WERI-Rb-1 (cell line): Measurements from ENCODE around the gene UCN.

Experiments used
- DNase-seq: peaks from one replicate; pipeline ENCODE4 v3.0.0-alpha.2; 2020
- H3K27ac ChIP-seq: fragments of 250-450 bp; sonication (Bioruptor Pico); 2 replicates; pipeline ENCODE4 v1.5.1; 2020; ENCODE audit warnings: mild to moderate bottlenecking, moderate library complexity
- H3K27me3 ChIP-seq: fragments of 250-450 bp; sonication (Bioruptor Pico); 2 replicates; pipeline ENCODE4 v1.5.1; 2021; ENCODE audit warnings: mild to moderate bottlenecking, low read depth, moderate library complexity; ENCODE audit not compliant: insufficient read depth, severe bottlenecking
- H3K36me3 ChIP-seq: fragments of 250-450 bp; sonication (Bioruptor Pico); 2 replicates; pipeline ENCODE4 v1.5.1; 2020; ENCODE audit warnings: mild to moderate bottlenecking, moderate library complexity
- H3K4me3 ChIP-seq: 2 replicates; pipeline ENCODE4 v1.5.1; 2011; ENCODE audit warnings: low read depth, mild to moderate bottlenecking, control low read depth, low read length
- H3K9me3 ChIP-seq: fragments of 250-450 bp; sonication (Bioruptor Pico); 2 replicates; pipeline ENCODE4 v1.5.1; 2021; ENCODE audit warnings: mild to moderate bottlenecking, moderate library complexity; ENCODE audit not compliant: severe bottlenecking
- TF ChIP-seq, protein P1 (sequence below): IDR thresholded peaks from 2 replicates; pipeline ENCODE4 v1.5.1; 2011; ENCODE audit warnings: low read depth, mild to moderate bottlenecking, control low read depth, inconsistent platforms, low read length

The UCN gene

DNA sequence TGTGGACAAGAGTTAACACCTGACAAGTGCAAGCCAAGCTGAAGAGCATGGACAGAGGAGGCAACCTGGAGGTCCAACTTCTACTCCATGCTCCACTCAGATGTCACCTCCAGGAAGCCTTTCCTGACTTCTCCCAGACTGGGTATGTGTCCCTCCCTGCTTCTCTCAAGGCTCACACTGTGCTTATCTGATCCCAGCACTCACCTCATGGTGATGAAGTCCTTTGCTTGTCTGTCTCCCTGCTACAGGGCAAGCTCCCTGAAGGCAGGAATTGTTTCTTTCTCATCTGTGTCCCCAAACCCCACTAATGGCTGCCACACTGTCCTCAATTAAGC lies 42.7 kb downstream of the UCN start:
- Histone ChIP-seq H3K4me3 (no peak overlapping the region), H3K9me3 (no peaks in the 10 kb centered on the region), H3K27ac (no peak overlapping the region), H3K36me3 (no peaks in the 10 kb centered on the region), H3K27me3 (peaks cover 29% of the 10 kb centered on the region)
- no peak for DNase-seq
- TF ChIP-seq, protein P1, sequence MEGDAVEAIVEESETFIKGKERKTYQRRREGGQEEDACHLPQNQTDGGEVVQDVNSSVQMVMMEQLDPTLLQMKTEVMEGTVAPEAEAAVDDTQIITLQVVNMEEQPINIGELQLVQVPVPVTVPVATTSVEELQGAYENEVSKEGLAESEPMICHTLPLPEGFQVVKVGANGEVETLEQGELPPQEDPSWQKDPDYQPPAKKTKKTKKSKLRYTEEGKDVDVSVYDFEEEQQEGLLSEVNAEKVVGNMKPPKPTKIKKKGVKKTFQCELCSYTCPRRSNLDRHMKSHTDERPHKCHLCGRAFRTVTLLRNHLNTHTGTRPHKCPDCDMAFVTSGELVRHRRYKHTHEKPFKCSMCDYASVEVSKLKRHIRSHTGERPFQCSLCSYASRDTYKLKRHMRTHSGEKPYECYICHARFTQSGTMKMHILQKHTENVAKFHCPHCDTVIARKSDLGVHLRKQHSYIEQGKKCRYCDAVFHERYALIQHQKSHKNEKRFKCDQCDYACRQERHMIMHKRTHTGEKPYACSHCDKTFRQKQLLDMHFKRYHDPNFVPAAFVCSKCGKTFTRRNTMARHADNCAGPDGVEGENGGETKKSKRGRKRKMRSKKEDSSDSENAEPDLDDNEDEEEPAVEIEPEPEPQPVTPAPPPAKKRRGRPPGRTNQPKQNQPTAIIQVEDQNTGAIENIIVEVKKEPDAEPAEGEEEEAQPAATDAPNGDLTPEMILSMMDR: no peak

GRCh38 chr2:27264753-27265535 lies 43.3 kb downstream of the UCN start:
- TF ChIP-seq, protein P1: peak; percentile 87
- Histone ChIP-seq H3K4me3 (peak overlapping the region; percentile 76), H3K36me3 (no peaks in the 10 kb centered on the region), H3K9me3 (no peaks in the 10 kb centered on the region), H3K27ac (peak overlapping the region; percentile 34; the same call in 1 of the 2 replicates), H3K27me3 (peaks cover 29% of the 10 kb centered on the region)
- peak; percentile 84 for DNase-seq

- TF ChIP-seq, protein P1: no peak
- peak; percentile 71 for DNase-seq
- no peaks in the 10 kb centered on the region for H3K9me3 ChIP-seq
- H3K27ac ChIP-seq: 0 out of 2 replicates have a peak overlapping the region, but pooled peaks have one; percentile 34
- peak overlapping the region; percentile 76 for H3K4me3 ChIP-seq
- peaks cover 29% of the 10 kb centered on the region for H3K27me3 ChIP-seq
- H3K36me3 ChIP-seq: no peaks in the 10 kb centered on the region
Observed at GRCh38 chr2:27264253-27264752, 43.9 kb downstream of the UCN start.

GRCh38 chr2:27263287-27264252 lies 44.7 kb downstream of the UCN start:
- no peaks in the 10 kb centered on the region for H3K36me3 ChIP-seq
- peak overlapping the region; percentile 76 for H3K4me3 ChIP-seq
- H3K9me3 ChIP-seq: no peaks in the 10 kb centered on the region
- DNase-seq: peak; percentile 34
- peaks cover 29% of the 10 kb centered on the region for H3K27me3 ChIP-seq
- no peak overlapping the region for H3K27ac ChIP-seq
- TF ChIP-seq, protein P1: no peak

- peak; percentile 88 for DNase-seq
- peaks cover under 1% of the 10 kb centered on the region; the same call in 1 of the 2 replicates for H3K36me3 ChIP-seq
- H3K27me3 ChIP-seq: peaks cover 29% of the 10 kb centered on the region
- no peak within 1 kb of the TSS for H3K27ac ChIP-seq
- TF ChIP-seq, protein P1: no peak
- H3K4me3 ChIP-seq: peak within 1 kb of the TSS; percentile 76
- no peaks in the 10 kb centered on the region for H3K9me3 ChIP-seq
Observed at GRCh38 chr2:27262379-27263286, 45.6 kb downstream of the UCN start, which contains the start of gene SLC30A3. SLC30A3 (minus strand) TSS chr2:27263047; CDS start chr2:27262906, 141 bp downstream.
